GM19023 (cell line): ENCODE data around the gene BTBD1.
"Not testable (repeated sequence)": the region's sequence is repeated elsewhere in the genome, so short reads cannot be mapped to it uniquely, and the experiment has no call there.

ENCODE experiments used
- ATAC-seq: cut with Tn5 transposase; IDR thresholded peaks from one replicate; pipeline ENCODE4 v1.9.1; 2021; ENCODE audit warnings: mild to moderate bottlenecking, moderate library complexity; ENCODE audit not compliant: unreplicated experiment

The BTBD1 gene

DNA sequence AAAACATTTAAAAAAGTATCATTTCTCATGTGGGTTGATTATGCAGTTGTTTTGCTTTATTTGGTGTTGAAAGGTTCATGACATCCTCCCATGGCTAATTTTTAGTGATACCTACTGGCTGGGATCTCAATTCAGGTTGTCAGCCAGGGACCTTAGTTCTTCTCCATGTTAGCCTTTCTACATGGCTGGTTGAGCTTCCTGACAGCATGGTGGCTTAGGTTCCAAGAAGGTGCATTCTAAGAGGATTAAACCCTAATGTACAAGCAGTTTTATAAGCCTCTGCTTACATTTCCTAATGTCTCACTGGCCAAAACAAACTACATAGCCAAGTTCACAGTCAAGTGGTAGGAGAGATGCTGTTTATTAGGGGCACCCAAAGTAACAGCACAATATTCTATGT, 31.0 kb upstream of the BTBD1 start:
- no peak for ATAC-seq

GRCh38 chr15:83094583-83094982, 27.5 kb upstream of the BTBD1 start:
- ATAC-seq, result no peak

- no peak for ATAC-seq
Measured at GRCh38 chr15:83092309-83092976, 25.4 kb upstream of the BTBD1 start.

- ATAC-seq, result not testable (repeated sequence)
Measured at GRCh38 chr15:83091965-83092308, 24.9 kb upstream of the BTBD1 start.

DNA sequence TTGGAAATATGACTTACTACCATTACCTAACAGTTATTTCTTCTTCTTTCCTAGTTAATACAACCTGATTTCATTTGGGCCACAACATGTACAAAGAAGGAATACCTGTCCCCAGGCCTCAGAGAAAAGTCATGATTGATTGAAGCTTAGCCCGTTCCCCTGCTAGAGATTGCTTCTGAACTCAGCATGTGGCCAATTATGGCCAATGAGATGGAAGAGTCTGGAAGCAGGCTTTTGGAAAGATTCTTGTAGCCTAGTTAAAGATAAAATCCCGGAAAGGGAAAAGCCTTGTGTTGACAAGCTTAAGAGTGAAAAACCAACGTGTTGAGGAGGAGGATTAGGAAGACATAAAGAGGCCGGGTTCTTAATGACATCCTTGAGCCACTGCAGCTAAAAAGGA, 23.4 kb upstream of the BTBD1 start:
- ATAC-seq, result no peak

DNA sequence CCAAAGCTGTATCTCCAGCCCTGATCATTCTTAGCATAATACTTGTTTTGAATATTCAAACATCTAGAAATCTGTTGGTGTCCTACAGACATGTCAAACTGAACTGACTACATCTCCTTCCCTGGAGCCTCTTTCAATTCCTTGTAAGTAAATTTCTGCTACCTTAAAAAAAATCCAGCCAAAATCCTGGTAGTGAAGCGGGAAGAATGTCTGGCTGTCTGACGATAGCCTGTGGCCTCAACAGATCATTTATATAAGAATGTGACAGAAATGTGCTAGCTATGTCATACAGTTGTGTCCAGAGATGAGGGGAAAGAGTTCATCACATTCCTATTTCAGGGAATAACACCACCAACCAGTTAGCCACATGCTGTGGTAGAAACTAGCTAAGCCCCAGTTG, 21.8 kb upstream of the BTBD1 start:
- no peak for ATAC-seq

DNA sequence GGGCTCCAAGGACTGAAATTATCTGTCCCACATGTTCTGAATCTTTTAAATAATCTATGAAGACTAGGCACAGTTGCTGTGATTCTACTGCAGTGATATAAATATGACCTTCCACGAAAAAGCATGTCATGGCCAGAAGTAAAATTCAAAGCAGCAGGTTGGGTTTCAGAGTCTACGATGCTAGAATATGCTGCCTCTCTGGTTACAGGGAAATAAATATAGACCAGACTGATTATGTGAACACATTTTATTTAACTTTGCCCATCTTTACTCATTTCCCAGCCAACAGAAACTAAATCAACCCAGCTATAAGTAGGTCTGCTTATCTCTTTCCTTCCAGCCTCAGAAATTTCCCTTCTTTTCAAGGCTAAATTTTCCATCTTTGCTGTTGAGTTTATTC, 20.5 kb upstream of the BTBD1 start:
- no peak for ATAC-seq

DNA sequence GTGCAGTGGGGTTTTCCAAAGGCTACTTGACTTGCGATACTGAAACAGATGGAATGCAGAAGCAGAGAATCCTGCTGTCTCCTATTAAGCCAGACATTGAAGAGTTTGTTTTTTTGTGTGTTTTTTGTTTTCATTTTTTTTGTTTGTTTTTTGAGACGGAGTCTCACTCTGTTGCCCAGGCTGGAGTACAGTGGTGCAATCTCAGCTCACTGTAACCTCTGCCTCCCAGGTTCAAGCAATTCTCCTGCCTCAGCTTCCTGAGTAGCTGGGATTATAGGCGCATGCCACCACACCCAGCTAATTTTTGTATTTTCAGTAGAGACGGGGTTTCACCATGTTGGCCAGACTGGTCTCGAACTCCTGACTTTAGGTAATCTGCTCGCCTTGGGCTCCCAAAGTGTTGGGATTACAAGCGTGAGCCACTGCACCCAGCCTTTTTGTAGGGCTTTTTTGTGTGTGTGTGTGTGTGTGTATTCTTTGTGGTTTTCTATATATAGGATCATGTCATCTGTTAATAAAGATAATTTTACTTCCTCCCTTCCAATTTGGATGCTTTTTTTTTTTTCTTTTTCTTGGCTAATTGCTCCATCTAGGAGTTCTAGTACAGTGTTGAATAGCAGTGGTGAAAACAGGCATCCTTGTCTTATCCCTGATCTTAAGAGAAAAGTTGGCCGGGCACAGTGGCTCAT, 19.0 kb upstream of the BTBD1 start:
- ATAC-seq, result not testable (repeated sequence)

- not testable (repeated sequence) for ATAC-seq
Measured at GRCh38 chr15:83085461-83085860, 18.4 kb upstream of the BTBD1 start.

- no peak for ATAC-seq
Measured at GRCh38 chr15:83082730-83083386, 15.8 kb upstream of the BTBD1 start.

DNA sequence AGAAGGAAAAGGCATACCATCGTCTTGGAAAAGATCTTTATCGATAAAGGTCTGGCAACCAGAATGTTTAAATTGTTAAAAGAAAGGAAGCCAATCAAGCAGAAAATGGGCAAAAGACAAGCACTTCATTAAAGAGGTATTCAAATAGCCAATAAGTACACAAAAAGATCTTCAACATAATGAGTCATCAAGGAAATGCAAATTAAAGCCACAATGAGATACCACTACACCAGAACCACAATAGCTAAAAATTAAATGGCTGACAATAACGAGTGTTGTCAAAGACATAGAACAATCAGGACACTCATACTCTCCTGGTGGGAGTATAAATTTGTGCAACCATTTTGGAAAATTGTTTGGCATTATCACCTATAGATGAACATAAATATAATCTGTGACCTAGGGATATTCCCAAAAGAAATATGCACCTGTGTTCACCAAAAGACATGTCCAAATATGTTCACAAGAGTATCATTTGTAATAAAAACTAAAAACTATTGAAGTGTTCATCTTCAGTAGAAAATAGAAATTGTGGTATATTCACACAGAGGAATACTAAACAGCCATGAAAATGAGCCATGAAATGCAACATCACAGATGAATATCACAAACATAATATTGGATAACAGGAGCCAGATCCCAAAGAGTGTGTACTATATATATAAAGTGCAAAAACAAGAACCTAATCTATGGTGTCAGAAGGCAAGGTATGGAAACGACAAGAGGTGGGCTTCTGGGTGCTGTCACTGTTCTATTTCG, 14.4 kb upstream of the BTBD1 start:
- no peak for ATAC-seq

DNA sequence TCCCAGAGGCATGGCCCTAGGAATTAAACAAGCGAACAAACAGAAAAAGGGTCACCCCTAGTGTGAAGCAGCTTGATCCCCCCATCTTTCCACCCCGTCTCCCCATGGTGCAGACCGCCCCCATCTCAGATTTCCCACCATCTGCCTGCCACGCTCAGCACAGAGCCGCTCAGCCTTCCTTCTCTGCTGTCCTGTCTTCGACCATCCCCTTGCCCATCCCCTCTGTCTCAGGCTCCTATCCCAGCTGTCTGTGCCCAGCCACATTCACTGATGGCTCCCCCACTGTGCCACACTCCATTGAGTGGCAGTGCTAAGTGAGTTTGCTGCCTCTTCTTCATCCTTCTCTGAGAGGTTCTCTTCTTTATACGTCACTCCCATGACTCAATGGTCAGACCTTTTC, 11.7 kb upstream of the BTBD1 start:
- no peak for ATAC-seq

DNA sequence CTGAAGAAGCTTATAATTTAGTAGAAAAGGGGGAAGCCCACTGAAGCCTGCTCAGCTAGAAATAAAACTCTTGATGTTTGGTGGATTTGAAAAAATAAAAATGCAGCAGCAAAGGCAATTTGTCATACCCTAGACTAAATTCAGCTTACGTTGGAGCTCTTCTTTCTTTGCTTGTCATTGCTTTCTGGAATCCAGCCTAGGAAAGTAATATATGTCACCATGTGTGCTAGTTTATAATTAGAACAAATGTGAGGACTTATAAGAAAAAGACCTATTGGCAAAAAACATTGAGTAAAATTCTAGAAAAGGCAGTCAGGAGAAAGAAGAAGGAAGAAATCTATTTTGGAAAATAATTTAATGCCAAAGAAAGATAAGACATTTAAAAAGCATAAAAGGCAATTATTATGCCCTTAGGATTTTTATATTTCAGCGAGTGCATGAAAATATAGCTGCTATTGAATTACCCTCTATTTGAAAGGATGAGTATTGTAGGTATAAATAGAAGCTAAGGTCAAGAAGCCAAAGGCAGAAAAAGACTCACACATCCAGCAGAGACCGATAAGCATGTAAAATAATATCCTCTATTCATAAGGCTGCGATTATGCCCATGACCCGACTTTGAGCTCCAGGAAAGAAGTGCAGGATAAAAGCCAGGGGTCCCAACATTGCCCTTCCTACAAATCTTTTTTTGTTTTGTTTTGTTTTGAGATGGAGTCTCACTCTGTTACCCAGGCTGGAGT, 10.6 kb upstream of the BTBD1 start:
- no peak for ATAC-seq

- not testable (repeated sequence) for ATAC-seq
Measured at GRCh38 chr15:83069211-83069642, 2.2 kb upstream of the BTBD1 start.

DNA sequence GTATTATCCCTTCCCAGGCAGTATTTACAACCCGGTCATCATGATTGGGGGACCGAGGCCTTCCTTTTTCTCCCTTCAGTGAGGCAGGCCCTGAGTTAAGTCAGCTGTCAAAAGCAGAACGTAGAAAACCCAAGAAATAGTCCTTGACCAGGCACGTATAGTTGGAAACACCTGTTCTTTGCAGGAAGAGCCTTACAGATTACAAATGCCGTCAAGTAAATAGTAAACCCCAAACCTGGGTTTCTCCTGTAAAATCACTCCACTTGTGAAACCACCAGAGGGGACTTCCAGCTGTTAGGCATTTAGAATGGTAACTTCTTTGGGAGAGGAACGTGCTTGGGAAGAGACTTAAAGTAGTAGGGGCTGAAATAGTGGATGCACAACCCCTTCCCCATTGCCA, 1.0 kb upstream of the BTBD1 start:
- no peak for ATAC-seq

DNA sequence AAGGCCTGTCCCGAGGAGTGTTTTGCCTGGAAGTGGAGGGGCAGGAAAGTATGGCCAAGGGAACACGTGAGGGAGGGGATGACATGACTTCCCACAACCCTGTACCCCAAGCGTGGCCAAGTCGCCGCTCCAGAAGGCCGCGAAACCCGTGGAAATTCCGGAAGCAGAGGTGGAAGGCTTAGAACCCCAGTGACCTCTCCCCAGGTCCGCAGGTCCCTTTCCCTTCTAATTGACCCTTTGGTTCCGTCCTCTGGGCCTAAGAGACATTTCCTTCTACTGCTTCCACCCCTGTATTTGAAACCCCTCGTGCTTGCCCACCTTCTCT, 548 bp upstream of the BTBD1 start:
- no peak for ATAC-seq

DNA sequence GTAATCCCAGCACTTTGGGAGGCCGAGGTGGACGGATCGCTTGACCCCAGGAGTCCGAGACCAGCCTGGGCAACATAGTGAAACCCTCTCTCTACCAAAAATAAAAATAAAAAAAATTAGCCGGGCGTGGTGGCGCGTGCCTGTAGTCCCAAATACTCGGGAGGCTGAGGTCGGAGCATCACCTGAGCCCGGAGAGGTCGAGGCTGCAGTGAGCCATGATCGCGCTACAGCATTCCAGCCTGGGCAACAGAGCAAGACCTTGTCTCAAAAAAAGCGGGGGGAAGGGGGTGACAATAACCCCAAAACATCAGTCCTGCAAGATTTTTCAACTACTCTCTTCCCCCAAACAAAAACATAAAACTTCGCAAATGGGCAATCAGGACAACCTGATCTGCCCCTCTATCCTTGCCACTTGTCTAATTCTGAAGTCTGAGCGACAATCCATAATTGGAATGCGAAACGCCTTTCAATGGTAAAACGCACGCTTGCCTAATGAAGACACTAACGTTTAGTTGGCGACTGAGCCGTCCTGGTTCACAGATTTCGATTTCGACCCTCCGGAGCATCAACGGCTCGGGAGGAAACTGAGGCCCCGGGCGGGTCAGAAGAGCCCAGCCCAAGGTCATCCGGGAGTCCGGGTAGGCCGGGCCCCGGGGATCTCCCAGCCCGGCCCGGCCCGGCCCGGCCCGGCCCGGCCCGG, 868 bp downstream of the BTBD1 start:
- no peak for ATAC-seq

DNA sequence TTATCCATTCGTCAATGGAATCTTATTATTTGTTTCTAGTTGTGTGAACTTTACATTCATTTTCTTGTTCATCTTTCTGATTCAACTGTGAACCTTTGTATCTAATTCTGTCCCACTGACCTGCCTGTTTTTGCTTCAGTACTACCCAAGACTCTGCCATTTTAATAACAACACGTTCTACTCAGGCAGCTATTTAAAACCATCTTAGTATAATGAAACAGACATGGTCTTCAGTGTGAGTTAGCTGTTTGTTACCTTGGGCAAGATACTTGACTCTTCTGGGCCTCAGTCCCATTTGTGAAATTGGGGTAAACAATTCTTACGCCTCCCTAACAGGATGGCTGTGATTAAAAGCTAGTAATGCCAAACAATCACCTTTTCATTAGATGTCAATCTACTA, 1.6 kb downstream of the BTBD1 start:
- no peak for ATAC-seq

GRCh38 chr15:83064859-83065258, 2.2 kb downstream of the BTBD1 start:
- no peak for ATAC-seq

DNA sequence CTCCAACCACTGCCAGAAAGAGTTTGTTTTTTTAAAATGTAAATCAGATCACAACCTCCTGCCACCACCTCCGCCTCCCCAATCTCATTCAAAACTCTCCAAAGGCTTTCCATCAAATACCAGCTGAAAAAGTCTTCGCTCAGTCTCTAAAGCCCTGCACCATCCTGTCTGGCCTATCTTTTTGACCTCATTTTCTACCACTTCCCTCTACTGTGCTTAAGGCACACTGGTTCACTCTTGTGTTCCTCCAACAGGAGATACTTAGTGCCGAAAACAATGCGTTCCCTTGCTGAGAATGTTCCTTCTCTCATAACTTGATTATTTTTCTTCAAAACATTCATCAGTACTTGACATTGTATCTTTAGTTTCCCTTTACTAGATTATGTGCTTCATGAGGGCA, 3.5 kb downstream of the BTBD1 start:
- no peak for ATAC-seq
